K562 (cell line): ENCODE measurements around the gene FCER2. TPM values are rescaled to one million over a fixed set of nuclear protein-coding genes. Genes with fewer than 3 reads are reported as not detected.

ENCODE experiments used
- DPF2 ChIP-seq: fragments of 450-650 bp; IDR thresholded peaks from 2 replicates; pipeline ENCODE4 v1.6.1; 2016
- HOXB6 ChIP-seq: fragments of 250-450 bp; sonication (Bioruptor Pico); IDR thresholded peaks from 2 replicates; pipeline ENCODE4 v1.5.1; 2022; ENCODE audit warnings: mild to moderate bottlenecking, borderline replicate concordance
- KDM1A ChIP-seq, 2 experiments: fragments of 450-650 bp; IDR thresholded peaks; 2 replicates each; pipeline ENCODE4 v1.6.1; 2016; ENCODE audit warnings: mild to moderate bottlenecking in 2 of 2
- KLF13 ChIP-seq: fragments of 450-650 bp; IDR thresholded peaks from 2 replicates; pipeline ENCODE4 v1.6.1; 2016; ENCODE audit warnings: missing genetic modification characterization, low read depth, mild to moderate bottlenecking, missing compliant biosample characterization, moderate library complexity, borderline replicate concordance
- MNT ChIP-seq, 2 experiments: fragments of 450-650 bp; conservative IDR thresholded peaks; 2 replicates each; pipeline ENCODE4 v1.6.1; 2017; ENCODE audit warnings: mild to moderate bottlenecking in 2 of 2, moderate library complexity in 2 of 2
- NUFIP1 ChIP-seq: fragments of 450-650 bp; IDR thresholded peaks from 2 replicates; pipeline ENCODE4 v1.6.1; 2018; ENCODE audit not compliant: partially characterized antibody
- SMC3 ChIP-seq: conservative IDR thresholded peaks from 2 replicates; pipeline ENCODE4 v1.6.1; 2011; ENCODE audit warnings: low read depth, low read length, improper control_type of control experiment; ENCODE audit not compliant: insufficient read depth
- TRIM24 ChIP-seq, 2 experiments: fragments of 450-650 bp; IDR thresholded peaks; 2 replicates each; pipeline ENCODE4 v1.6.1; 2016
- polyA plus RNA-seq, 8 experiments: library from polyadenylated mRNA; depleted of rRNA in 4 of 8; stranded (reverse) in 5 of 8; unstranded in 3 of 8; fragments of >200 nt; fragmentation: Nextera tagmentation in 2 of 8; fragmentation: Illumina TruSeq in 1 of 8; extraction: Ambion mirVana in 2 of 8; extraction: Trizol in 1 of 8; gene quantifications; 2 replicates each; pipeline versions ENCODE4 v1.2.1 to v1.2.3, GENCODE V29; 2011 to 2014; ENCODE audit warnings: inconsistent platforms in 1 of 8, missing spikeins in 1 of 8
- total RNA-seq, 7 experiments: library from RNA; depleted of rRNA in 6 of 7; stranded (reverse); fragments of >200 nt in 6 of 7; fragmentation: Illumina TruSeq in 2 of 7; extraction: Trizol in 2 of 7; gene quantifications; 2 replicates each; pipeline versions ENCODE4 v1.2.1 to v1.2.3, GENCODE V29; 2011 to 2021; ENCODE audit warnings: low replicate concordance in 1 of 7
- TF ChIP-seq, protein P1 (sequence below): IDR thresholded peaks from 2 replicates; pipeline ENCODE4 v1.6.1; 2014; ENCODE audit warnings: antibody characterized with exemption
- TF ChIP-seq, protein P2 (sequence below): fragments of 250-450 bp; sonication (Bioruptor Pico); IDR thresholded peaks from 2 replicates; pipeline ENCODE4 v1.4.0; 2020; ENCODE audit warnings: mild to moderate bottlenecking, moderate library complexity, borderline replicate concordance

Gene FCER2
- total and polyA plus RNA-seq, 9 of the 15 experiments (the other 6 are each of a cell fraction or from before 2014, with no cell fraction given) = 0.11 TPM; not detected in 8

- TF ChIP-seq, protein P1, sequence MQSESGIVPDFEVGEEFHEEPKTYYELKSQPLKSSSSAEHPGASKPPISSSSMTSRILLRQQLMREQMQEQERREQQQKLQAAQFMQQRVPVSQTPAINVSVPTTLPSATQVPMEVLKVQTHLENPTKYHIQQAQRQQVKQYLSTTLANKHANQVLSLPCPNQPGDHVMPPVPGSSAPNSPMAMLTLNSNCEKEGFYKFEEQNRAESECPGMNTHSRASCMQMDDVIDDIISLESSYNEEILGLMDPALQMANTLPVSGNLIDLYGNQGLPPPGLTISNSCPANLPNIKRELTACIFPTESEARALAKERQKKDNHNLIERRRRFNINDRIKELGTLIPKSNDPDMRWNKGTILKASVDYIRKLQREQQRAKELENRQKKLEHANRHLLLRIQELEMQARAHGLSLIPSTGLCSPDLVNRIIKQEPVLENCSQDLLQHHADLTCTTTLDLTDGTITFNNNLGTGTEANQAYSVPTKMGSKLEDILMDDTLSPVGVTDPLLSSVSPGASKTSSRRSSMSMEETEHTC = no peak
- TF ChIP-seq DPF2 (no peak), MNT (conservative IDR thresholded peaks at IDR 0.05) (peak in 1 of 2 experiments; percentile 25; a peak in 1 of 4 replicates), TRIM24 (IDR thresholded peaks at IDR 0.05) (0 out of 4 replicates have a peak, but pooled peaks of 1 of the 2 experiments have one; percentile 12), SMC3 (0 out of 2 replicates have a peak, but pooled peaks have one; percentile 27), KLF13 (tag) (no peak), HOXB6 (CRISPR knock-in tag) (no peak), NUFIP1 (no peak), KDM1A (IDR thresholded peaks at IDR 0.05) (0 out of 4 replicates have a peak, but pooled peaks of 1 of the 2 experiments have one; percentile 16)
- TF ChIP-seq, protein P2, sequence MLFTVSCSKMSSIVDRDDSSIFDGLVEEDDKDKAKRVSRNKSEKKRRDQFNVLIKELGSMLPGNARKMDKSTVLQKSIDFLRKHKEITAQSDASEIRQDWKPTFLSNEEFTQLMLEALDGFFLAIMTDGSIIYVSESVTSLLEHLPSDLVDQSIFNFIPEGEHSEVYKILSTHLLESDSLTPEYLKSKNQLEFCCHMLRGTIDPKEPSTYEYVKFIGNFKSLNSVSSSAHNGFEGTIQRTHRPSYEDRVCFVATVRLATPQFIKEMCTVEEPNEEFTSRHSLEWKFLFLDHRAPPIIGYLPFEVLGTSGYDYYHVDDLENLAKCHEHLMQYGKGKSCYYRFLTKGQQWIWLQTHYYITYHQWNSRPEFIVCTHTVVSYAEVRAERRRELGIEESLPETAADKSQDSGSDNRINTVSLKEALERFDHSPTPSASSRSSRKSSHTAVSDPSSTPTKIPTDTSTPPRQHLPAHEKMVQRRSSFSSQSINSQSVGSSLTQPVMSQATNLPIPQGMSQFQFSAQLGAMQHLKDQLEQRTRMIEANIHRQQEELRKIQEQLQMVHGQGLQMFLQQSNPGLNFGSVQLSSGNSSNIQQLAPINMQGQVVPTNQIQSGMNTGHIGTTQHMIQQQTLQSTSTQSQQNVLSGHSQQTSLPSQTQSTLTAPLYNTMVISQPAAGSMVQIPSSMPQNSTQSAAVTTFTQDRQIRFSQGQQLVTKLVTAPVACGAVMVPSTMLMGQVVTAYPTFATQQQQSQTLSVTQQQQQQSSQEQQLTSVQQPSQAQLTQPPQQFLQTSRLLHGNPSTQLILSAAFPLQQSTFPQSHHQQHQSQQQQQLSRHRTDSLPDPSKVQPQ (CRISPR knock-in tag) = no peak
Observed at GRCh38 chr19:7678971-7679751, 22.8 kb downstream of the FCER2 start (continued).
